T-helper 17 cell (primary cell): ENCODE results near the gene TMEM184B. TPM values are rescaled to one million over a fixed set of nuclear protein-coding genes. Genes with fewer than 3 reads are reported as not detected.

ENCODE experiments used
- ATAC-seq: fragments of 150-1000 bp; cut with Tn5 transposase; 2 replicates; pipeline ENCODE4 v1.10.0; 2021; ENCODE audit warnings: mild to moderate bottlenecking, moderate library complexity
- DNase-seq, 3 donors: peaks; one replicate each; pipeline versions ENCODE4 v3.0.0 to v3.0.0-alpha.2; 2020 to 2021
- H3K9me3 ChIP-seq: one replicate; pipeline ENCODE4 v1.7.0; 2013; ENCODE audit warnings: low read length, mild to moderate bottlenecking; ENCODE audit not compliant: control insufficient read depth, poor library complexity, severe bottlenecking
- H3K27ac Mint-ChIP-seq: one replicate; pipeline ENCODE4 v1.8.0; 2022; ENCODE audit warnings: mild to moderate bottlenecking, moderate library complexity, mixed read lengths
- H3K27me3 Mint-ChIP-seq: one replicate; pipeline ENCODE4 v1.8.0; 2022; ENCODE audit warnings: mixed read lengths
- H3K36me3 Mint-ChIP-seq: one replicate; pipeline ENCODE4 v1.8.0; 2022; ENCODE audit warnings: low read depth, mixed read lengths
- H3K4me1 Mint-ChIP-seq: one replicate; pipeline ENCODE4 v1.8.0; 2022; ENCODE audit warnings: mild to moderate bottlenecking, mixed read lengths
- H3K4me3 Mint-ChIP-seq: one replicate; pipeline ENCODE4 v1.8.0; 2022; ENCODE audit warnings: mild to moderate bottlenecking, moderate library complexity, mixed read lengths
- total RNA-seq, 4 donors: library from RNA in 2 of 4; stranded (reverse) in 2 of 4; gene quantifications; one replicate each; pipeline ENCODE4 v1.2.3 and lab custom pipeline; 2022 to 2026

TMEM184B gene
- total RNA-seq, 2 donors from 2014 or later: 53.3 TPM

GRCh38 chr22:38300197-38300945, 27.6 kb upstream of the TMEM184B start:
- ATAC-seq: no peak
- Mint-ChIP-seq H3K27me3 (no peaks in the 10 kb centered on the region), H3K4me1 (peaks cover 16% of the 10 kb centered on the region), H3K27ac (no peak overlapping the region), H3K36me3 (peaks cover 9% of the 10 kb centered on the region), H3K4me3 (no peak overlapping the region)
- DNase-seq: no peak
- H3K9me3 ChIP-seq: no peaks in the 10 kb centered on the region

- ATAC-seq (no peak), DNase-seq (no peak)
- Mint-ChIP-seq H3K4me3 (no peak overlapping the region), H3K27me3 (no peaks in the 10 kb centered on the region), H3K36me3 (peaks cover 9% of the 10 kb centered on the region), H3K4me1 (peaks cover 14% of the 10 kb centered on the region), H3K27ac (no peak overlapping the region)
- H3K9me3 ChIP-seq: no peaks in the 10 kb centered on the region
Observed at GRCh38 chr22:38299770-38300102, 26.9 kb upstream of the TMEM184B start.

DNA sequence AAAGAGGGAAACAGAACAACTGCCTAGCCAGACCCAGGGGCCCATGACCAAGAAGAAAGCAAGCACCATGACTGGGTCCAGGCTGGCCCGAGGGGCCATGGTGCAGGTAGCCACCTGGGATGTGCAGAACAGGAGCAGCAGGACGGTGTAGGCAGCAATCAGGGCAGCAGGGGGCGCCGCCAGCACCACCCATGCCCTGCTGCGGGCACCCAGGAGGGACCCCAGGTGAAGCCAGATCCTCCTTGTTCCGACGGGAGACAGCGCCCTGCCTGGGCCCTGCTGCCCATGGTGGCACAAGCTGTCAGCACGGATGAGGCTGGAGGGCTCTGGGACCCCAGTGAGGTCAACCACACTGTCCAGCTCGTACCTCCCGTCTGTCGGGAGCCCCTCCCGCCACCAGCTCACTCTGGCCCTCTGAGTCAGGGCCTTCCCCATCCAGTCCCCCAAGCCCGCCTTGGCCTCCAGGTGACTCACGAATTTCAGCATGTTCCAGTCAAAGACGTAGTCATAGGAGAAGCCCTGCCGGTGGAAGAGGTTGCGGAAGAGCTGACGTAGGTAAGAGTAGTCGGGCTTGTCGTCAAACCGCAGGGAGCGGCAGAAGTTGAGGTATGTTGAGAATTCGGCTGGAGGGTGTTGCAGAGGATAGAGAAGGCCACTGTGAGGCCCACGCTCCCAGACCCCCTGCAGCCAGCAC, 25.6 kb upstream of the TMEM184B start:
- ATAC-seq (peak; percentile 70), DNase-seq (peak; percentile 27 to 40 (median 33))
- Mint-ChIP-seq H3K4me3 (no peak overlapping the region), H3K4me1 (peaks cover 7% of the 10 kb centered on the region), H3K36me3 (peaks cover 9% of the 10 kb centered on the region), H3K27me3 (no peaks in the 10 kb centered on the region), H3K27ac (no peak overlapping the region)
- no peaks in the 10 kb centered on the region for H3K9me3 ChIP-seq

- Mint-ChIP-seq H3K36me3 (peaks cover 9% of the 10 kb centered on the region), H3K4me3 (no peak overlapping the region), H3K27ac (no peak overlapping the region), H3K27me3 (no peaks in the 10 kb centered on the region), H3K4me1 (peaks cover 7% of the 10 kb centered on the region)
- ATAC-seq (no peak), DNase-seq (no peak)
- no peaks in the 10 kb centered on the region for H3K9me3 ChIP-seq
Observed at GRCh38 chr22:38296372-38296771, 23.6 kb upstream of the TMEM184B start.

- H3K9me3 ChIP-seq: no peaks in the 10 kb centered on the region
- H3K36me3 Mint-ChIP-seq: peaks cover 9% of the 10 kb centered on the region
- no peak for DNase-seq
- H3K27me3 Mint-ChIP-seq: no peaks in the 10 kb centered on the region
- peaks cover 5% of the 10 kb centered on the region for H3K4me1 Mint-ChIP-seq
- ATAC-seq: no peak
- peak overlapping the region; percentile 19 for H3K27ac Mint-ChIP-seq
- no peak overlapping the region for H3K4me3 Mint-ChIP-seq
Observed at GRCh38 chr22:38295863-38296262, 23.1 kb upstream of the TMEM184B start.

DNA sequence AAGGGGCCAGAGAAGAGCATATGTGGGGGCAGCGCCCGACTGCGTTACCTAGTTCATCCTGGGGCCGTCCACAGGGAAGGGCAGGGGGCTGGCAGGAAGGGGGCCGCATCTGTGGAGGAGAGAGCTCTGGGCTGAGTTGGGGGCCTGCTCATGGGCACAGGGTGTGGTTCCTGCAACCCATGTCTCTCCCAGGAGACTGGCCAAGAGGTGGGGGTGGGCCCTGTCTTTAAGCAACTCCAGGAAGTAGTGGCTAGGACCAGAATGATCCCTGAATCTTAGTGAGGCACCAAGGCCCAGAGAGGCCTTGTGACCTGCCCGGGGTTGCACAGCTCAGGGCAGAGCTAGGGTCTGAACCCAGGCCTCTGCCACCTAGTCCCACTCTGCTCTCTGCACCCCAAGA, 22.5 kb upstream of the TMEM184B start:
- Mint-ChIP-seq H3K27ac (peak overlapping the region; percentile 19), H3K27me3 (no peaks in the 10 kb centered on the region), H3K36me3 (peaks cover 7% of the 10 kb centered on the region), H3K4me3 (no peak overlapping the region), H3K4me1 (peaks cover 4% of the 10 kb centered on the region)
- ATAC-seq (no peak), DNase-seq (no peak)
- no peaks in the 10 kb centered on the region for H3K9me3 ChIP-seq

- ATAC-seq: no peak
- Mint-ChIP-seq H3K4me1 (no peaks in the 10 kb centered on the region), H3K36me3 (no peaks in the 10 kb centered on the region), H3K27me3 (no peaks in the 10 kb centered on the region), H3K27ac (peak overlapping the region; percentile 19), H3K4me3 (no peak overlapping the region)
- no peak for DNase-seq
- H3K9me3 ChIP-seq: no peaks in the 10 kb centered on the region
Observed at GRCh38 chr22:38294193-38294592, 21.4 kb upstream of the TMEM184B start.

- Mint-ChIP-seq H3K27ac (no peak overlapping the region), H3K36me3 (no peaks in the 10 kb centered on the region)
- ATAC-seq: no peak
Observed at GRCh38 chr22:38292694-38293093, 19.9 kb upstream of the TMEM184B start.

GRCh38 chr22:38291201-38291777, 18.5 kb upstream of the TMEM184B start:
- no peak for DNase-seq
- Mint-ChIP-seq H3K27ac (no peak overlapping the region), H3K4me1 (peaks cover 3% of the 10 kb centered on the region), H3K4me3 (no peak overlapping the region), H3K27me3 (no peaks in the 10 kb centered on the region), H3K36me3 (no peaks in the 10 kb centered on the region)
- ATAC-seq: no peak
- no peaks in the 10 kb centered on the region for H3K9me3 ChIP-seq

More at GRCh38 chr22:38292694-38293093, 19.9 kb upstream of the TMEM184B start:
- Mint-ChIP-seq H3K27me3 (no peaks in the 10 kb centered on the region), H3K4me3 (no peak overlapping the region), H3K4me1 (peaks cover 3% of the 10 kb centered on the region)
- H3K9me3 ChIP-seq: no peaks in the 10 kb centered on the region
- DNase-seq: no peak

DNA sequence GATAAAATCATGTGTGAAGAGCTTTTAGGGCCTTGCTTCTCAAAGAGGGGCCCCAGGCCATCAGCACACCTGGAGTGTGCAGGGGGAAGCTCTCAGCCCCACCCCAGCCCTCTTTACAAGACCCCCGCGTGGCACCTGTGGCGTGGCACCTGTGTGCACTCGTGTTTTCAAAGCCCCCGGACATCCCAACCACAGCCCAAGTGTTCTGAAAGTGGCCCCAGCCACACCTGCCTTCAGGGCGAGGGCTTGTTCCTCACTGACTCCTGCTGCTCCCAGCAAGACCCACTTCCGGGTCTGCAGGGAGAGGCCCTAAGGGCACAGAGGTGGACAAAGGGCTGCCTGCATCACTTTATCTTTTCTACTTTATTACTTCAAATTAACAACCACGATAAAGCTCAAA, 17.5 kb upstream of the TMEM184B start:
- no peaks in the 10 kb centered on the region for H3K9me3 ChIP-seq
- ATAC-seq (no peak), DNase-seq (no peak)
- Mint-ChIP-seq H3K36me3 (no peaks in the 10 kb centered on the region), H3K4me3 (no peak overlapping the region), H3K27ac (peak overlapping the region; percentile 21), H3K4me1 (peaks cover 3% of the 10 kb centered on the region), H3K27me3 (no peaks in the 10 kb centered on the region)

- DNase-seq (no peak), ATAC-seq (peak; percentile 18)
- Mint-ChIP-seq H3K27ac (peak overlapping the region; percentile 21), H3K27me3 (no peaks in the 10 kb centered on the region), H3K4me3 (no peak overlapping the region), H3K4me1 (peaks cover 3% of the 10 kb centered on the region), H3K36me3 (no peaks in the 10 kb centered on the region)
- H3K9me3 ChIP-seq: no peaks in the 10 kb centered on the region
Observed at GRCh38 chr22:38289583-38290082, 16.8 kb upstream of the TMEM184B start.

GRCh38 chr22:38286915-38287669, 14.3 kb upstream of the TMEM184B start:
- Mint-ChIP-seq H3K36me3 (no peaks in the 10 kb centered on the region), H3K4me3 (no peak overlapping the region)
- ATAC-seq: no peak

DNA sequence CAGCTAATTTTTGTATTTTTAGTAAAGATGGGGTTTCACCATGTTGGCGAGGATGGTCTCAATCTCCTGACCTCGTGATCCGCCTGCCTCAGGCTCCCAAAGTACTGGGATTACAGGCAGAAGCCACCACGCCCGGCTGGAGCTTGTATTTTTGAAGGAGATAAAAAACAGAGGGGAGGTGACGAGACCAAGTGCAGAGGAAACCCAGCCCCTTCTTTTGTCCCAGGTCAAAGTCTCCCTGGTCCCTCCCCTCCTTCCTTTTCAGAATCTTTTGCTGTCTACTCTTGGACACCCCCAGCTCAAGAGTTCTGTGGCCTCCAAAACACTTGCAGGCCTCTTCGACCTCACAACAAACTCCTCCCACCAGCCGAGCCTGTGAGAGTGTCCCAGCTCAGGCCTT, 12.2 kb upstream of the TMEM184B start:
- Mint-ChIP-seq H3K36me3 (no peaks in the 10 kb centered on the region), H3K4me1 (peaks cover 3% of the 10 kb centered on the region), H3K27me3 (no peaks in the 10 kb centered on the region), H3K27ac (no peak overlapping the region), H3K4me3 (no peak overlapping the region)
- DNase-seq (no peak), ATAC-seq (no peak)
- H3K9me3 ChIP-seq: no peaks in the 10 kb centered on the region

More at GRCh38 chr22:38286915-38287669, 14.3 kb upstream of the TMEM184B start:
- no peaks in the 10 kb centered on the region for H3K9me3 ChIP-seq
- H3K27me3 Mint-ChIP-seq: no peaks in the 10 kb centered on the region
- DNase-seq: no peak
- H3K4me1 Mint-ChIP-seq: peaks cover 3% of the 10 kb centered on the region
- H3K27ac Mint-ChIP-seq: peak overlapping the region; percentile 74
